ENCODE measurements around the gene SENP5. TPM values are rescaled to one million over a fixed set of nuclear protein-coding genes. Genes with fewer than 3 reads are reported as not detected.
"Not testable (repeated sequence)": the region's sequence is repeated elsewhere in the genome, so short reads cannot be mapped to it uniquely, and the experiment has no call there.

SENP5 gene
- total RNA-seq, 1 donor from 2014 or later = 39.2 TPM

DNA sequence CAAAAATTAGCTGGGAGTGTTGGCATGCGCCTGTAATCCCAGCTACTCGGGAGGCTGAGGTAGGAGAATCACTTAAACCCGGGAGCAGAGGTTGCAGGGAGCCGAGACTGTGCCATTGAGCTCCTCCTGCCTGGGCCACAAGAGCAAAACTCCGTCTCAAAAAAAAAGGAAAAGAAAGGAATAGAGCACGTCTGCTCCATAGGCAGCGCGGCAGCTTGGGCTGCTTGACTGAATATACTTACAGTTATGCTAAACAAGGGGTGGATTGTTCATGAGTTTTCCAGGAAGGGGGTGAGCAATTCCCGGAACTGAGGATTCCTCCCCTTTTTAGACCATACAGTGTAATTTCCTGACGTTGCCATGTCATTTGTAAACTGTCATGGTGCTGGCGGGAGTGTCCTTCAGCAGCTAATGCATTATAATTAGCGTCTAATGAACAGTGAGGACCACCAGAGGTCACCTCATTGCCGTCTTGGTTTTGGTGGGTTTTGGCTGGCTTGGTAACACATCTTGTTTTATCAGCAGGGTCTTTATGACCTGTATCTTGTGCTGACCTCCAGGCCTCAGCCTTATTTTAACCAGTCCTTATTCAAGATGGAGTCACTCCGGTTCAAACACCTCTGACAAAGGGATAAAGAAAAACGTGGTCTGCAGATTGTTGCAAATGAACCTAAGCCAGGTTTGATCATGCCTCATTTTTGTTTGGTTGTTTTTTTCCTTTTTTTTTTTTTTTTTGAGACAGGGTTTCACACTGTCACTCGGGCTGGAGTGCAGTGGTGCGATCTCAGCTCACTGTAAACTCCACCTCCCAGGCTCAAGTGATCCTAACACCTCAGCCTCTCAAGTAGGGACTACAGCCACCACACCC is 24.9 kb upstream of the SENP5 start:
- Histone ChIP-seq H3K27me3 (ENCODE audit: control insufficient read depth, insufficient read depth, low read length) (no peaks in the 10 kb centered on the region), H3K4me3 (ENCODE audit: low read depth, low read length) (no peak overlapping the region), H3K36me3 (ENCODE audit: control insufficient read depth, insufficient read depth, low read length) (no peaks in the 10 kb centered on the region)
- DNase-seq (ENCODE audit: low read depth) (no peak), FAIRE-seq (no peak)
- no peak for TF ChIP-seq CTCF (IDR thresholded peaks at IDR 0.05; ENCODE audit: insufficient read depth, low read length, severe bottlenecking)

- TF ChIP-seq CTCF (IDR thresholded peaks at IDR 0.05; ENCODE audit: insufficient read depth, low read length, severe bottlenecking) = no peak
- no peak overlapping the region for H3K4me3 ChIP-seq (ENCODE audit: low read depth, low read length)
- H3K27me3 ChIP-seq (ENCODE audit: control insufficient read depth, insufficient read depth, low read length) = no peaks in the 10 kb centered on the region
- H3K36me3 ChIP-seq (ENCODE audit: control insufficient read depth, insufficient read depth, low read length) = no peaks in the 10 kb centered on the region
- DNase-seq (ENCODE audit: low read depth) (no peak), FAIRE-seq (no peak)
Observed at GRCh38 chr3:196843435-196844110, 24.1 kb upstream of the SENP5 start.

GRCh38 chr3:196844235-196845219 is 23.2 kb upstream of the SENP5 start:
- not testable (repeated sequence) for FAIRE-seq; H3K36me3 ChIP-seq (ENCODE audit: control insufficient read depth, insufficient read depth, low read length); H3K4me3 ChIP-seq (ENCODE audit: low read depth, low read length); DNase-seq (ENCODE audit: low read depth); H3K27me3 ChIP-seq (ENCODE audit: control insufficient read depth, insufficient read depth, low read length)

DNA sequence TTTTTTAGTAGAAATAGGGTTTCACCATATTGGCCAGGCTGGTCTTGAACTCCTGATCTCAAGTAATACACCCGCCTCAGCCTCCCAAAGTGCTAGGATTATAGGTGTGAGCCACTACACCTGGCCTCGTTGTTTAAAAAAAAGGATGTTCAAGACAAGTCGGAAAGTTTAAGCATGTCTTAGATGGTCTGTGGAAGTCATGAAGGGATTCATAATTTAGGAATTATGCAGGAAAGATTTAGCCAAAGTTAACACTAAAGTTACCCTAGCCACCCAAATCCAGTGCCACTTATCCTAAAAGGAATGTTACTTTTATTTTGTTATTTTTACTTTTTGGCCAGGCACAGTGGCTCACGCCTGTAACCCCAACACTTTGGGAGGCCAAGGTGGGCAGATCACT is 19.3 kb upstream of the SENP5 start:
- not testable (repeated sequence) for H3K4me3 ChIP-seq (ENCODE audit: low read depth, low read length); FAIRE-seq; H3K27me3 ChIP-seq (ENCODE audit: control insufficient read depth, insufficient read depth, low read length); DNase-seq (ENCODE audit: low read depth); H3K36me3 ChIP-seq (ENCODE audit: control insufficient read depth, insufficient read depth, low read length)

GRCh38 chr3:196849180-196849741 is 18.5 kb upstream of the SENP5 start:
- no peaks in the 10 kb centered on the region for H3K27me3 ChIP-seq (ENCODE audit: control insufficient read depth, insufficient read depth, low read length)

DNA sequence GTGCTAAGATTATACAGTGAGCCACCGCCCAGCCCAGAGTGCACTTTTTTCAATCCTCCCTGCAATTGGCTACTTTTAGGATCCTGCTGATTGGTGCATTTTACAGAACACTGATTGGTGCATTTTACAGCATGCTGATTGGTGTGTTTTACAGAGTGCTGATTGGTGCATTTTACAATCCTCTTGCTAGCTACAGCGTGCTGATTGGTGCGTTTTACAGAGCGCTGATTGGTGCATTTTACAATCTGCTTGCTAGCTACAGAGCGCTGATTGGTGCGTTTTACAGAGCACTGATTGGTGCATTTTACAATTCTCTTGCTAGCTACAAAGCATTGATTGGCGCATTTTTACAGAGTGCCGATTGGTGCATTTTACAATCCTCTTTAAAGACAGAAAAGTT is 4.7 kb upstream of the SENP5 start:
- not testable (repeated sequence) for FAIRE-seq; H3K4me3 ChIP-seq (ENCODE audit: low read depth, low read length); DNase-seq (ENCODE audit: low read depth); H3K36me3 ChIP-seq (ENCODE audit: control insufficient read depth, insufficient read depth, low read length); H3K27me3 ChIP-seq (ENCODE audit: control insufficient read depth, insufficient read depth, low read length)

More at GRCh38 chr3:196849180-196849741, 18.5 kb upstream of the SENP5 start:
- no peak for TF ChIP-seq CTCF (IDR thresholded peaks at IDR 0.05; ENCODE audit: insufficient read depth, low read length, severe bottlenecking)
- Histone ChIP-seq H3K4me3 (ENCODE audit: low read depth, low read length) (no peak overlapping the region), H3K36me3 (ENCODE audit: control insufficient read depth, insufficient read depth, low read length) (no peaks in the 10 kb centered on the region)
- no peak for DNase-seq (ENCODE audit: low read depth)
- no peak for FAIRE-seq

All from bronchial epithelial cell (primary cell).